Measurements from ENCODE around the gene TRA2A.
"Not testable (repeated sequence)": the region's sequence is repeated elsewhere in the genome, so short reads cannot be mapped to it uniquely, and the experiment has no call there.

Gene TRA2A

GRCh38 chr7:23513746-23514145, 18.0 kb downstream of the TRA2A start:
- H3K27ac ChIP-seq (ENCODE audit: low read depth, low read length); H3K27me3 ChIP-seq (ENCODE audit: control insufficient read depth in 1 of 2, insufficient read depth in 2 of 2, low read length in 2 of 2); H3K9me3 ChIP-seq (ENCODE audit: control insufficient read depth in 1 of 2, low read length in 2 of 2); H3K4me3 ChIP-seq (ENCODE audit: low read depth in 1 of 2, low read length in 2 of 2); H3K9ac ChIP-seq (ENCODE audit: low read depth in 1 of 2, low read length in 2 of 2); H3K4me1 ChIP-seq (ENCODE audit: control insufficient read depth in 1 of 2, insufficient read depth in 2 of 2, low read length in 2 of 2): not testable (repeated sequence)
- peaks cover 32 to 75% of the 10 kb centered on the region in 2 donors for H3K36me3 ChIP-seq (ENCODE audit: control insufficient read depth in 1 of 2, insufficient read depth in 2 of 2, low read length in 2 of 2)

GRCh38 chr7:23494009-23494408, 37.8 kb downstream of the TRA2A start:
- Histone ChIP-seq H3K27me3 (ENCODE audit: control insufficient read depth in 1 of 2, insufficient read depth in 2 of 2, low read length in 2 of 2) (no peaks in the 10 kb centered on the region), H3K4me3 (ENCODE audit: low read depth in 1 of 2, low read length in 2 of 2) (no peak overlapping the region), H3K4me1 (ENCODE audit: control insufficient read depth in 1 of 2, insufficient read depth in 2 of 2, low read length in 2 of 2) (no peaks in the 10 kb centered on the region), H3K36me3 (ENCODE audit: control insufficient read depth in 1 of 2, insufficient read depth in 2 of 2, low read length in 2 of 2) (no peaks in the 10 kb centered on the region), H3K27ac (ENCODE audit: low read depth, low read length) (no peak overlapping the region), H3K9ac (ENCODE audit: low read depth in 1 of 2, low read length in 2 of 2) (no peak overlapping the region), H3K9me3 (ENCODE audit: control insufficient read depth in 1 of 2, low read length in 2 of 2) (no peaks in the 10 kb centered on the region)

GRCh38 chr7:23491502-23491901, 40.3 kb downstream of the TRA2A start:
- H3K27ac ChIP-seq (ENCODE audit: low read depth, low read length), result no peak overlapping the region
- H3K4me3 ChIP-seq (ENCODE audit: low read depth in 1 of 2, low read length in 2 of 2), result no peak overlapping the region

GRCh38 chr7:23490357-23491135, 41.2 kb downstream of the TRA2A start:
- H3K27ac ChIP-seq (ENCODE audit: low read depth, low read length), result peak overlapping the region; percentile 3
- H3K9me3 ChIP-seq (ENCODE audit: control insufficient read depth in 1 of 2, low read length in 2 of 2), result no peaks in the 10 kb centered on the region
- H3K36me3 ChIP-seq (ENCODE audit: control insufficient read depth in 1 of 2, insufficient read depth in 2 of 2, low read length in 2 of 2), result no peaks in the 10 kb centered on the region
- H3K4me1 ChIP-seq (ENCODE audit: control insufficient read depth in 1 of 2, insufficient read depth in 2 of 2, low read length in 2 of 2), result no peaks in the 10 kb centered on the region
- peaks cover 0 to 4% of the 10 kb centered on the region in 2 donors for H3K27me3 ChIP-seq (ENCODE audit: control insufficient read depth in 1 of 2, insufficient read depth in 2 of 2, low read length in 2 of 2)
- peak overlapping the region; percentile 62 to 65 for H3K4me3 ChIP-seq (ENCODE audit: low read depth in 1 of 2, low read length in 2 of 2)
- peak overlapping the region; percentile 18 to 33 for H3K9ac ChIP-seq (ENCODE audit: low read depth in 1 of 2, low read length in 2 of 2)

More at GRCh38 chr7:23491502-23491901, 40.3 kb downstream of the TRA2A start:
- Histone ChIP-seq H3K4me1 (ENCODE audit: control insufficient read depth in 1 of 2, insufficient read depth in 2 of 2, low read length in 2 of 2) (no peaks in the 10 kb centered on the region), H3K9me3 (ENCODE audit: control insufficient read depth in 1 of 2, low read length in 2 of 2) (no peaks in the 10 kb centered on the region), H3K9ac (ENCODE audit: low read depth in 1 of 2, low read length in 2 of 2) (no peak overlapping the region), H3K36me3 (ENCODE audit: control insufficient read depth in 1 of 2, insufficient read depth in 2 of 2, low read length in 2 of 2) (no peaks in the 10 kb centered on the region), H3K27me3 (ENCODE audit: control insufficient read depth in 1 of 2, insufficient read depth in 2 of 2, low read length in 2 of 2) (no peaks in the 10 kb centered on the region)

- H3K36me3 ChIP-seq (ENCODE audit: control insufficient read depth in 1 of 2, insufficient read depth in 2 of 2, low read length in 2 of 2); H3K4me1 ChIP-seq (ENCODE audit: control insufficient read depth in 1 of 2, insufficient read depth in 2 of 2, low read length in 2 of 2); H3K27ac ChIP-seq (ENCODE audit: low read depth, low read length); H3K4me3 ChIP-seq (ENCODE audit: low read depth in 1 of 2, low read length in 2 of 2); H3K27me3 ChIP-seq (ENCODE audit: control insufficient read depth in 1 of 2, insufficient read depth in 2 of 2, low read length in 2 of 2); H3K9me3 ChIP-seq (ENCODE audit: control insufficient read depth in 1 of 2, low read length in 2 of 2); H3K9ac ChIP-seq (ENCODE audit: low read depth in 1 of 2, low read length in 2 of 2): not testable (repeated sequence)
Observed at GRCh38 chr7:23488714-23489113, 43.1 kb downstream of the TRA2A start.

- H3K9me3 ChIP-seq (ENCODE audit: control insufficient read depth in 1 of 2, low read length in 2 of 2), result no peaks in the 10 kb centered on the region
- H3K27me3 ChIP-seq (ENCODE audit: control insufficient read depth in 1 of 2, insufficient read depth in 2 of 2, low read length in 2 of 2), result peaks cover 0 to 8% of the 10 kb centered on the region in 2 donors
- H3K4me3 ChIP-seq (ENCODE audit: low read depth in 1 of 2, low read length in 2 of 2), result no peak overlapping the region
- no peaks in the 10 kb centered on the region for H3K36me3 ChIP-seq (ENCODE audit: control insufficient read depth in 1 of 2, insufficient read depth in 2 of 2, low read length in 2 of 2)
- H3K4me1 ChIP-seq (ENCODE audit: control insufficient read depth in 1 of 2, insufficient read depth in 2 of 2, low read length in 2 of 2), result no peaks in the 10 kb centered on the region
- no peak overlapping the region for H3K27ac ChIP-seq (ENCODE audit: low read depth, low read length)
- no peak overlapping the region for H3K9ac ChIP-seq (ENCODE audit: low read depth in 1 of 2, low read length in 2 of 2)
Observed at GRCh38 chr7:23487670-23488069, 44.1 kb downstream of the TRA2A start.

GRCh38 chr7:23486002-23486773, 45.6 kb downstream of the TRA2A start:
- H3K9ac ChIP-seq (ENCODE audit: low read depth in 1 of 2, low read length in 2 of 2), result no peak overlapping the region
- H3K27ac ChIP-seq (ENCODE audit: low read depth, low read length), result no peak overlapping the region
- no peaks in the 10 kb centered on the region for H3K9me3 ChIP-seq (ENCODE audit: control insufficient read depth in 1 of 2, low read length in 2 of 2)
- H3K4me3 ChIP-seq (ENCODE audit: low read depth in 1 of 2, low read length in 2 of 2), result no peak overlapping the region
- H3K4me1 ChIP-seq (ENCODE audit: control insufficient read depth in 1 of 2, insufficient read depth in 2 of 2, low read length in 2 of 2), result no peaks in the 10 kb centered on the region
- no peaks in the 10 kb centered on the region for H3K36me3 ChIP-seq (ENCODE audit: control insufficient read depth in 1 of 2, insufficient read depth in 2 of 2, low read length in 2 of 2)
- H3K27me3 ChIP-seq (ENCODE audit: control insufficient read depth in 1 of 2, insufficient read depth in 2 of 2, low read length in 2 of 2), result peaks cover 0 to 8% of the 10 kb centered on the region in 2 donors

GRCh38 chr7:23482686-23483085, 49.1 kb downstream of the TRA2A start:
- Histone ChIP-seq H3K9ac (ENCODE audit: low read depth in 1 of 2, low read length in 2 of 2) (no peak overlapping the region), H3K27me3 (ENCODE audit: control insufficient read depth in 1 of 2, insufficient read depth in 2 of 2, low read length in 2 of 2) (peaks cover 15 to 25% of the 10 kb centered on the region in 2 donors), H3K36me3 (ENCODE audit: control insufficient read depth in 1 of 2, insufficient read depth in 2 of 2, low read length in 2 of 2) (no peaks in the 10 kb centered on the region), H3K27ac (ENCODE audit: low read depth, low read length) (no peak overlapping the region), H3K4me1 (ENCODE audit: control insufficient read depth in 1 of 2, insufficient read depth in 2 of 2, low read length in 2 of 2) (no peaks in the 10 kb centered on the region), H3K9me3 (ENCODE audit: control insufficient read depth in 1 of 2, low read length in 2 of 2) (no peaks in the 10 kb centered on the region), H3K4me3 (ENCODE audit: low read depth in 1 of 2, low read length in 2 of 2) (no peak overlapping the region)

GRCh38 chr7:23477962-23478866, 53.6 kb downstream of the TRA2A start:
- Histone ChIP-seq H3K27ac (ENCODE audit: low read depth, low read length) (no peak overlapping the region), H3K27me3 (ENCODE audit: control insufficient read depth in 1 of 2, insufficient read depth in 2 of 2, low read length in 2 of 2) (peaks cover 54 to 55% of the 10 kb centered on the region in 2 donors), H3K36me3 (ENCODE audit: control insufficient read depth in 1 of 2, insufficient read depth in 2 of 2, low read length in 2 of 2) (no peaks in the 10 kb centered on the region), H3K9ac (ENCODE audit: low read depth in 1 of 2, low read length in 2 of 2) (no peak overlapping the region), H3K4me3 (ENCODE audit: low read depth in 1 of 2, low read length in 2 of 2) (no peak overlapping the region), H3K9me3 (ENCODE audit: control insufficient read depth in 1 of 2, low read length in 2 of 2) (no peaks in the 10 kb centered on the region), H3K4me1 (ENCODE audit: control insufficient read depth in 1 of 2, insufficient read depth in 2 of 2, low read length in 2 of 2) (peaks cover 14 to 16% of the 10 kb centered on the region in 2 donors)

- peaks cover 61 to 65% of the 10 kb centered on the region in 2 donors for H3K27me3 ChIP-seq (ENCODE audit: control insufficient read depth in 1 of 2, insufficient read depth in 2 of 2, low read length in 2 of 2)
- H3K4me1 ChIP-seq (ENCODE audit: control insufficient read depth in 1 of 2, insufficient read depth in 2 of 2, low read length in 2 of 2), result peaks cover 16 to 18% of the 10 kb centered on the region in 2 donors
- H3K4me3 ChIP-seq (ENCODE audit: low read depth in 1 of 2, low read length in 2 of 2), result no peak overlapping the region
- no peaks in the 10 kb centered on the region for H3K36me3 ChIP-seq (ENCODE audit: control insufficient read depth in 1 of 2, insufficient read depth in 2 of 2, low read length in 2 of 2)
- H3K9ac ChIP-seq (ENCODE audit: low read depth in 1 of 2, low read length in 2 of 2), result no peak overlapping the region
- no peak overlapping the region for H3K27ac ChIP-seq (ENCODE audit: low read depth, low read length)
- no peaks in the 10 kb centered on the region for H3K9me3 ChIP-seq (ENCODE audit: control insufficient read depth in 1 of 2, low read length in 2 of 2)
Observed at GRCh38 chr7:23477157-23477499, 54.7 kb downstream of the TRA2A start.

Data from duodenal mucosa (tissue), 2 donors.